ENCODE results near the gene PPP3R1. TPM values are rescaled to one million over a fixed set of nuclear protein-coding genes. Genes with fewer than 3 reads are reported as not detected.

Gene PPP3R1
- polyA plus RNA-seq, 2 of the 4 experiments (the other 2 are of a cell fraction), result 27.3 to 55.1 TPM

DNA sequence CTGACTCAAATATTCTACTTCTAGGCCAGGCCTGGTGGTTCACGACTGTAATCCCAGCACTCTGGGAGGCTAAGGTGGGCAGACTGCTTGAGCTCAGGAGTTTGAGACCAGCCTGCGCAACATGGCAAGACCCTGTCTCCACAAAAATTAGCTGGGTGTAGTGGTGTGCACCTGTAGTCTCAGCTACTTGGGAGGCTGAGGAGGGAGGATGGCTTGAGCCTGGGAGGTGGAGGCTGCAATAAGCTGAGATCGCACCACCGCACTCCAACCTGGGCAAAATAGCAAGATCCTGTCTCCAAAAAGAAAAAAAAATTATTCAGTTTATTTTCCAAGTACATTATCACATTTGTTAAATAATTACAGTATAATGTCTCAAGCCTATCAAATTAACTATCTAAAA lies 7.3 kb downstream of the PPP3R1 start:
- ChIA-PET CTCF (interaction anchor here (0.7 to 5.1 kb wide), 12 partner anchors 9 to 827 kb away, joined by 3 to 52 read pairs (median 4); a partner anchor contains a TSS), POLR2A (interaction anchor here (1.4 kb wide), 2 partner anchors 8 to 87 kb away, joined by 5 to 9 read pairs; partner anchors contain the start of genes PNO1 and PPP3R1)
- FAIRE-seq (no peak), ATAC-seq (no peak), DNase-seq (ENCODE audit: low read depth in 1 of 2, low spot score in 1 of 2) (no peak)
- no peak overlapping the region for H3K27ac ChIP-seq
- WGBS (ENCODE audit: missing lambda C conversion rate), result 98% methylated on average over 4 of the region's 4 CpGs
- H3K9me3 ChIP-seq, result no peaks in the 10 kb centered on the region
- no peak overlapping the region for H3K4me3 ChIP-seq
- TF ChIP-seq, protein P1, sequence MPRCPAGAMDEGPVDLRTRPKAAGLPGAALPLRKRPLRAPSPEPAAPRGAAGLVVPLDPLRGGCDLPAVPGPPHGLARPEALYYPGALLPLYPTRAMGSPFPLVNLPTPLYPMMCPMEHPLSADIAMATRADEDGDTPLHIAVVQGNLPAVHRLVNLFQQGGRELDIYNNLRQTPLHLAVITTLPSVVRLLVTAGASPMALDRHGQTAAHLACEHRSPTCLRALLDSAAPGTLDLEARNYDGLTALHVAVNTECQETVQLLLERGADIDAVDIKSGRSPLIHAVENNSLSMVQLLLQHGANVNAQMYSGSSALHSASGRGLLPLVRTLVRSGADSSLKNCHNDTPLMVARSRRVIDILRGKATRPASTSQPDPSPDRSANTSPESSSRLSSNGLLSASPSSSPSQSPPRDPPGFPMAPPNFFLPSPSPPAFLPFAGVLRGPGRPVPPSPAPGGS (IDR thresholded peaks at IDR 0.05), result no peak
- TF ChIP-seq BHLHE40 (IDR thresholded peaks at IDR 0.05; ENCODE audit: low read depth, low read length), result no peak
- H3K4me2 ChIP-seq, result no peak overlapping the region
- H3K4me1 ChIP-seq, result peaks cover 42% of the 10 kb centered on the region

DNA sequence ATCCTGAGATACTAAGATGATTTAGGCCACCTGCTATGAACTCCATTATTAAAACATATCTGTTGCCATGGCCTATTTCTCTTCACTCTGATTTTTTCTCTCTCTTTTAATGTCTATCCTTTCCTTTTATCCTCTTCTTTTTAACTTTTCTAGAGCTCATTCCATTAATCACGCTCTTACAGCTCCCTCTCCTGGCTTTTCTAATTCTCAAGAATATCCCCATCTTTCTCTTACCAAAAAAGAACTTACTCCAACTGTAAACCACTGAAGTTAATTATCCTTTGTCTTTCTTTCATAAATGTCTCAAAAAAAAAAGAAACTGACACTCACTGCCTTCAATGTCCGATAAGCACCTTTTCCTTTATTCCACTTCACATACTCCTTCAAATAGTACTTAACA lies 7.9 kb downstream of the PPP3R1 start:
- Histone ChIP-seq H3K27ac (no peak overlapping the region), H3K4me2 (no peak overlapping the region), H3K9me3 (no peaks in the 10 kb centered on the region), H3K4me1 (peaks cover 42% of the 10 kb centered on the region), H3K4me3 (no peak overlapping the region)
- 82% methylated on average over 2 of the region's 2 CpGs for WGBS (ENCODE audit: missing lambda C conversion rate)
- FAIRE-seq (no peak), DNase-seq (ENCODE audit: low read depth in 1 of 2, low spot score in 1 of 2) (no peak), ATAC-seq (0 out of 6 replicates have a peak, but pooled peaks have one; percentile 35 to 48)
- POLR2A ChIA-PET, result interaction anchor here (0.6 to 1.4 kb wide), 3 partner anchors 8 to 122 kb away, joined by 4 to 9 read pairs (median 5); partner anchors contain the start of genes PNO1 and PPP3R1
- TF ChIP-seq, protein P2, sequence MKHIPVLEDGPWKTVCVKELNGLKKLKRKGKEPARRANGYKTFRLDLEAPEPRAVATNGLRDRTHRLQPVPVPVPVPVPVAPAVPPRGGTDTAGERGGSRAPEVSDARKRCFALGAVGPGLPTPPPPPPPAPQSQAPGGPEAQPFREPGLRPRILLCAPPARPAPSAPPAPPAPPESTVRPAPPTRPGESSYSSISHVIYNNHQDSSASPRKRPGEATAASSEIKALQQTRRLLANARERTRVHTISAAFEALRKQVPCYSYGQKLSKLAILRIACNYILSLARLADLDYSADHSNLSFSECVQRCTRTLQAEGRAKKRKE (CRISPR knock-in tag; IDR thresholded peaks at IDR 0.05; ENCODE audit: low read depth), result no peak
- TF ChIP-seq GATA3 (IDR thresholded peaks at IDR 0.05; ENCODE audit: borderline replicate concordance) (no peak), POLR2AphosphoS2 (conservative IDR thresholded peaks at IDR 0.05; ENCODE audit: low read length) (no peak), CHD4 (IDR thresholded peaks at IDR 0.05; ENCODE audit: borderline replicate concordance) (no peak), RARB (CRISPR knock-in tag; IDR thresholded peaks at IDR 0.05) (no peak), BHLHE40 (IDR thresholded peaks at IDR 0.05; ENCODE audit: low read depth, low read length) (no peak), CBX8 (IDR thresholded peaks at IDR 0.05) (no peak), SMC3 (IDR thresholded peaks at IDR 0.05) (0 out of 3 replicates have a peak, but pooled peaks have one; percentile 22), RAD21 (conservative IDR thresholded peaks at IDR 0.05 in 1 of 2, IDR thresholded peaks at IDR 0.05 in 1 of 2) (peak; percentile 39 to 43; a peak in 4 of 5 replicates)
- TF ChIP-seq, protein P3, sequence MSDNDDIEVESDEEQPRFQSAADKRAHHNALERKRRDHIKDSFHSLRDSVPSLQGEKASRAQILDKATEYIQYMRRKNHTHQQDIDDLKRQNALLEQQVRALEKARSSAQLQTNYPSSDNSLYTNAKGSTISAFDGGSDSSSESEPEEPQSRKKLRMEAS (IDR thresholded peaks at IDR 0.05), result no peak
- TF ChIP-seq, protein P4, sequence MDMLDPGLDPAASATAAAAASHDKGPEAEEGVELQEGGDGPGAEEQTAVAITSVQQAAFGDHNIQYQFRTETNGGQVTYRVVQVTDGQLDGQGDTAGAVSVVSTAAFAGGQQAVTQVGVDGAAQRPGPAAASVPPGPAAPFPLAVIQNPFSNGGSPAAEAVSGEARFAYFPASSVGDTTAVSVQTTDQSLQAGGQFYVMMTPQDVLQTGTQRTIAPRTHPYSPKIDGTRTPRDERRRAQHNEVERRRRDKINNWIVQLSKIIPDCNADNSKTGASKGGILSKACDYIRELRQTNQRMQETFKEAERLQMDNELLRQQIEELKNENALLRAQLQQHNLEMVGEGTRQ (IDR thresholded peaks at IDR 0.05), result no peak
- TF ChIP-seq, protein P5, sequence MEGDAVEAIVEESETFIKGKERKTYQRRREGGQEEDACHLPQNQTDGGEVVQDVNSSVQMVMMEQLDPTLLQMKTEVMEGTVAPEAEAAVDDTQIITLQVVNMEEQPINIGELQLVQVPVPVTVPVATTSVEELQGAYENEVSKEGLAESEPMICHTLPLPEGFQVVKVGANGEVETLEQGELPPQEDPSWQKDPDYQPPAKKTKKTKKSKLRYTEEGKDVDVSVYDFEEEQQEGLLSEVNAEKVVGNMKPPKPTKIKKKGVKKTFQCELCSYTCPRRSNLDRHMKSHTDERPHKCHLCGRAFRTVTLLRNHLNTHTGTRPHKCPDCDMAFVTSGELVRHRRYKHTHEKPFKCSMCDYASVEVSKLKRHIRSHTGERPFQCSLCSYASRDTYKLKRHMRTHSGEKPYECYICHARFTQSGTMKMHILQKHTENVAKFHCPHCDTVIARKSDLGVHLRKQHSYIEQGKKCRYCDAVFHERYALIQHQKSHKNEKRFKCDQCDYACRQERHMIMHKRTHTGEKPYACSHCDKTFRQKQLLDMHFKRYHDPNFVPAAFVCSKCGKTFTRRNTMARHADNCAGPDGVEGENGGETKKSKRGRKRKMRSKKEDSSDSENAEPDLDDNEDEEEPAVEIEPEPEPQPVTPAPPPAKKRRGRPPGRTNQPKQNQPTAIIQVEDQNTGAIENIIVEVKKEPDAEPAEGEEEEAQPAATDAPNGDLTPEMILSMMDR (IDR thresholded peaks at IDR 0.05), result peak; percentile 34; the same call in 2 of the 3 replicates
- CTCF ChIA-PET, result interaction anchor here (0.6 to 5.1 kb wide), 13 partner anchors 8 to 827 kb away, joined by 3 to 52 read pairs (median 4); a partner anchor contains a TSS

DNA sequence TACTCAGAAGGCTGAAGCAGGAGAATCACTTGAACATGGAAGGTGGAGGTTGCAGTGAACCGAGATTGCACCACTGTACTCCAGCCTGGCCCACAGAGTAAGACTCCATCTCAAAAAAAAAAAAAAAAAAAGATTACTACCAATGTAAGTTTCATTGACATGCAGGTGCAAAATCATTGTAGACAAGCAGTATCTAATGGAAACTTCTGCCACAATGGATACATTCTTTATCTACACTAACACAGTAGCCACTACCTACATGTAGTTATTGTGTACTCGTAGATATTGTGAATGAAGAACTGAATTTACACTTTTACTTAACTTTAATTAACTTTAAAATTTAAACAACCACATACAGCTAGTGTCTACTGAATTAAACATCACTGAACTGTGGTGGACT lies 10.6 kb downstream of the PPP3R1 start:
- Histone ChIP-seq H3K4me2 (no peak overlapping the region), H3K4me3 (no peak overlapping the region), H3K27ac (no peak overlapping the region), H3K9me3 (no peaks in the 10 kb centered on the region), H3K4me1 (peaks cover 45% of the 10 kb centered on the region)
- FAIRE-seq, result no peak
- no peak for DNase-seq (ENCODE audit: low read depth in 1 of 2, low spot score in 1 of 2)
- no peak for ATAC-seq
- CTCF ChIA-PET, result interaction anchor here (0.7 to 5.1 kb wide), 4 partner anchors 9 to 119 kb away, joined by 3 to 52 read pairs (median 4); no protein-coding TSS in a partner anchor
- TF ChIP-seq CEBPB (IDR thresholded peaks at IDR 0.05) (no peak), HOXA7 (CRISPR knock-in tag; IDR thresholded peaks at IDR 0.05) (no peak), MYC (IDR thresholded peaks at IDR 0.05; ENCODE audit: borderline replicate concordance, low read length) (no peak), CHD4 (IDR thresholded peaks at IDR 0.05; ENCODE audit: borderline replicate concordance) (no peak), RCOR1 (IDR thresholded peaks at IDR 0.05; ENCODE audit: low read depth, low read length) (no peak), SREBF2 (IDR thresholded peaks at IDR 0.05) (no peak), MAZ (IDR thresholded peaks at IDR 0.05; ENCODE audit: borderline replicate concordance, low read depth, low read length) (no peak), EHMT2 (IDR thresholded peaks at IDR 0.05; ENCODE audit: low read depth) (no peak), EHF (CRISPR knock-in tag; IDR thresholded peaks at IDR 0.05) (no peak)
- 90% methylated on average over 2 of the region's 2 CpGs for WGBS (ENCODE audit: missing lambda C conversion rate)
- POLR2A ChIA-PET, result no interaction called here
